HG03139 (cell line): Measurements from ENCODE around the gene SLC6A6.

Source experiments
- ATAC-seq: cut with Tn5 transposase; IDR thresholded peaks from one replicate; pipeline ENCODE4 v1.9.1; 2021; ENCODE audit not compliant: unreplicated experiment

The SLC6A6 gene

GRCh38 chr3:14415501-14415900, 13.1 kb downstream of the SLC6A6 start:
- ATAC-seq = no peak

DNA sequence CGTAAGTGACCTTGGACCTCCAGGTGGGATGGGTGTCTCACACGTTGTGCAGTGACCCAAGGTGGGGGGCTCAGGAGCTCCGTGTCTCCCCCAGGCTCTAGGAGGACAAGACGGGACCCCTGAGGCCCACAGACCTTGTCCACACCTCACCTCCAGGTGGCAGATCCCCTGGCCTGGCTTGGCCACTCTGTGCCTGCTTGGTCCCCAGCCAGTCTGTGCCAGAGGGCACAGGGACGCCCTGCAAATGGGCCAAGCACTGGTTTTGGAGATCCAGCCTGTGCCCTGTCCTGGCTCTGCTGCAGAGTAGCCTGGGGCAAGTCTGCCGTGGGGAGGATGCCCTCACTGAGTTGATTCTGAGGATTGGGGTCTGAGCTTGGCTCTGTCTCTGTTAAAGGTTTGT, 14.0 kb downstream of the SLC6A6 start:
- no peak for ATAC-seq

- ATAC-seq = no peak
Measured at GRCh38 chr3:14418296-14419250, 16.2 kb downstream of the SLC6A6 start.

DNA sequence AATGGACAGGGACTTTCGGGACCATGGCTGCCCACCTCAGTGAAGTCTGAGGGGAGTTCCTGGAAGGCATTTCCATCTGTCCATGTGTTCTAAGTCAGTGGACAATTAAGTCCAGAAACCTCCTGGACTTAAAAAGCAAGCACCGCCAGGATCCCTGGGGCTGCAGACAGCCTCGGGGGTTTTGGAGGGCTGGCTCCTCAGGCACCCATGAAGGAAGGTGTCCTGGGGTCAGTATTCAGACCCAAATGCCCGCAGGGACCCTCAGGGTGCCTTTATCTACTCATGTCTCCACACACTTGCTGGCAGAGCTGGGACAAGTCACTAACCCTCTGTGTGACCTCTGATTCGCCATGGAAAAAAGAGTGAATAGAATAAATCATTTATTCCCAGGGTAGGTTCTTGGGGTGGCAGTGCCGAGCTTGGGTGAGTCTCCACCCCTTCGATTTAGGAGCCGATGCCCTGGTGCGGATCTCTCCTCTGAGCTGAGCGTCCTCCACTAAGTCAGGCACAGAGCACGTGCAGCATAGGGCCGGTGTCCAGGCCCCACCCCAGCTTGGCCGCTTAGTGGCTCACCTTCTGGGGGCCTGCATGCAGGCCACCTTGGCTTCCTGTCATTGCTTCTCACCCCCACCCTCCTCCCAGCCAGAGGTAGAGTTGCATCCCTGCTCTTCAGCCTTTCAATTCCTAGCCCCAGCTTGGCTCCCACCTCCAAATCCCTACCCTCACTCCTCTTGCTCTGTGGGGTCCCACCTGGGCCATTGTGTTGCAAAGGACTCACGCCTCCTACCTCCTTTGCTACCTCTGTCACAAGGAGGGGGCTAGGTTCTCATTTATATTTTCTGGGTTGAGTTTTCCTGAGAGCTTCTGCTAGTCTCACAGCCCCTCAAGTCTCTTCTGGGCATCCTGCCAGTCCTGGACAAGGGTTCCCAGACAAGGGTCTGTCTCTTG, 19.9 kb downstream of the SLC6A6 start:
- no peak for ATAC-seq

GRCh38 chr3:14423197-14423743, 20.9 kb downstream of the SLC6A6 start:
- ATAC-seq = no peak

DNA sequence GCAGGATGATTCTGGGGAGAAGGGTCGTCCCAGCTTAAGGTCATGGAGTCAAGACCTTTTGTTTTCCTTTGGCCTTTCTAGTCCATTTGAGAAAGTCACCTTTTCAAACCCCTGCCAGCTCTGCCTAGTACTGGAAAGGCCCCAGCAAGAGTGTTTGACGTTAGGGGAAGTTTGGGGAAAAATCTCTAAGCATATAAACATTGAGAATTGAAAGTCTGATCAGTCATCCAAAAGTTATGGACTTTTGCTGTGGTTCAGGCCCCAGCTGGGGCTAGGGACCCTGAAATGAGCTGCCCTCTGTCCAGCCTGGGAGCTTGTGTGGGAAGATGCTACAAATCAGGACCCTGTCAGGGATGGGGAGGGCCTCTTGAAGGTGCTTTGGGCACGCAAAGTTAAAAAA, 21.6 kb downstream of the SLC6A6 start:
- no peak for ATAC-seq

- no peak for ATAC-seq
Measured at GRCh38 chr3:14424711-14425580, 22.5 kb downstream of the SLC6A6 start.

DNA sequence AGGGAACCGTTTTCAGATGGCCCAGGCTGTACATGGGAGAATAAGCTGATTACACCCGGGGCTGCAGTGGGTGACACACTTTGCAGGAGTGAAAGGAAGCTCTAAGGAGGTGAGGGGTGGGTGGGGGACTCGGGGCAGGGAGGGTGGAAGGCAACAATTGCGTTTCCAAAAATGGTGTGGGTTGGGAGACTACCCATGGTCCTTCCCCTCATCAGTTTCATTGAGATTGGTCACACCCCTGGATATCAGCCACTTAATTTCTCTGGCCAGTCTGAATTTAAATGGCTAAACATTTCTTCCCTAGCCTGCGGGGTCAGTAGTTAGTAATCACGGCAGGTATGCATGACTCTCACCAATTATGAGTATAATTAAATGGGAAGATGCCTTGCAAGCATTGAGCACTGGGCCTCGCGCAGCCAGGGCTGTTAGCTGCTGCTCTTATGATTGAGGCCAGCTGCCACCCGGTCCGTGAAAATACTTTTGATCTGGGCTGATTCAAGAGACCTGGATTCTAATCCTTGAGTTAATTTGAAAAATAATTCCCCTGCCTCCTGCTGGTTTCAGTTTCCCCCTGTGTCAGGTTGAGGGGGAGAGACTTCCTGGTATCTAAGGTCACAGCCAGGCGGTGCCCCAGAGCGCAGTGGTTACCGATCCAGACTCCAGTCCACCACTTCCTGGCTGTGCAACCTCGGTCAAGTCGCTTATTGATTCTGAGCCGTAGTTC, 23.3 kb downstream of the SLC6A6 start:
- peak; percentile 57 for ATAC-seq

DNA sequence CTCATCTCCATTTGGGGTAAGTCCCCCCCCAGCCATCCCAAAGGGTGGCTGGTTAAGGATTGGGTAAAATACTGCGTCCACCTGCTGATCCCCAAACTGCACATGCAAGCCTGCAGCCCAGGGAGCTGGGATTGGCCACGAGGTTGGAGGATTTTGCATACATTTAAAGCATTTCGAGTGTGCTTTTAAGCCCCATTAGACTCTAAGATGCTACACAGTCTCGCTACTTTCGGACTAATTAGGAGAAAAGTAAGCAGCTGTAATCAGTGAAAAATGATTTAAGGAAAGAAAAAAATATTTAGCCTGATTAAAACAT, 23.9 kb downstream of the SLC6A6 start:
- ATAC-seq = no peak

- no peak for ATAC-seq
Measured at GRCh38 chr3:14428087-14429033, 26.0 kb downstream of the SLC6A6 start.

DNA sequence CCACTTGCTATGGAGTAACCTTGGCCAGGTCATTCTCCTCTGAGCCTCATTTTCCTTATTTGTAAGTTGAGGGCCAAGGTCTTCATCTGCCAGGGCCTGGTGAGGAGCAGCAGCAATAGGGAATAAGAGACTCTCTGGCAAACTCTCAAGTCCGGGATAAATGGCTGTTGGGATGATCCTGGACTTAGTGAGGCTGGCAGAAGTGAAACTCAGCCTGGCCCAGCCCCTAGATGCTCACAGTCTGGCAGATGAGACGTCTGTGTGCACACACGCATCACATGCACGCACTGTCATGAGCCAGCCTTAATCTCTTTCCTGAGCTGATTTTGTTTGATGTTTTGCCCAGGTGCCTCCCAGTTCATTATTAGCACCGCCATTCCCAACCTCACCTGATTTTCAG, 26.8 kb downstream of the SLC6A6 start:
- no peak for ATAC-seq

GRCh38 chr3:14429640-14430039, 27.2 kb downstream of the SLC6A6 start:
- ATAC-seq = no peak

DNA sequence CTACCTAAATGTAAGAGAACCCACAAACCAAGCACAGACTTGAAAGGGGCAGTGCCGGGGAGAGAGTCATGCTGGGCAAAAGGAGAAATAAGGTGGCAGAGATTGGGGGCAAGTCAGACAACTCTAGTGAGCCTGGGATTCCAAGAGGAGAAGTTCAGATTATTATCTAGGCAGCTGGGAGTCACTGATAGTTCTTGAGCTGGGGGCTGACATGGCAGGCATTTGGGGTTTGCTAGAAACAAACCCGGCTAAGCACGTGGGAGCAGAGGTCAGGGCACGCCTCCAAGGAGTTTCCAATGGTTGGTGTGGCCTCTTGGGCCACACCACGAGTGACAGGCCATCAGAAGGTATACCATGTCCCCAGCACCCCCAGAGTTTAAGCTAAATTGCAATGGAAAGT, 27.6 kb downstream of the SLC6A6 start:
- no peak for ATAC-seq

DNA sequence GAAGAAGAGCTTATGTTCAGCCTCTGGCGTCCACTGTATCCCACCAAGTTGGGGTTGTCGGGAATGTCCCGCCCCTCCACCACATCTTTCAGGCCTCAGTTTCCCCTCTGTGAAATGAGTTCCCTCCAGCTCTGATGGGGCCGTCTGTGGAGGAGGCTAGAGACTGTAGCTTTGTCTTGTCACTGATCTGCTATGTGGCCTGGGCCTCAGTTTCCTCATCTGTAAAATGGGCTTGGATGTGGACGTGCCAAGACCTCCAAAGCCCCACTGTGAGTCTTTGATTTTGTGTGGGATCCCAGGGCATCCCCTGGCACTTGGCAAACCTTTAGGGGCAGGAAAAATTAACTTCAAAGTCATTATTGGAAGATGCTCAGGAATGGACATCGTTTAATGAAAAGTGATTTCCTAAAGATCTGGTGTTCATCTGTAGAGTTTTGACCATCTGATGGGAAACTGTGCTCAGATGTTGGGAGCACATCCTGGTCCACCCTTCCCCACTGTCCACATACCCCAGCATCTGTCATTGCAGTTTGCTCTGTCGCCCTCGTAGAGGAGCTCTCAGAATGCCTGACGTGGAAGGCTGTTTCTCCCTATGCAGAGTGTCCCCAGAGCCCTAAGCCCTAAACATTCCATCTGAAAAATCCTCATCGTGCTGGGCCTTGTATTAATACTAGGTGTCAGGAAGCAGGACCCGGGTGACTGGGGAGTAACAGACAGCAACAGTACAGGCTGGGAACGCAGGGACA, 28.5 kb downstream of the SLC6A6 start:
- no peak for ATAC-seq

DNA sequence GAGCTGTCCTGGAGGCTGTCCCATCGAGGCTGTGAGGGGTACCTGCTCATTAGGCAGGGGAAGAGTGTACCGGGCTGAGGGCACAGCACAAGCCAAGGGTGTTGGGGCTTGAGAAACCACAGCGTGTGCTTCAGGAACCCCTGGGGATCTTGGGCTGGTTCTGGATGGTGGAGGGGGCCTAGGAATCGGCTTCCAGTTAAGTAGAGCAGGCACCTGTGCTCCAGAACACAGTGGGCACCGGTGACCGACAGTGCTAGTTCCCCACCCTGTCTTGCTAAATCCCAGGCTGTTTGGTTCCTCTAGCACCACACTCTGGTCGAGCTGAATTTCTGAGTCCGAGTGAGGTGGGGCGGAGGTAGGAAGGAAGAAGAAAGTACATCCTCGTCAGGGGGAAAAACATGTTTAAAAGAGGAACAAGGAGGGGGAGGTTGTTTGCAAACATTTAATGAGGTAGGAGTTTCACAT, 29.1 kb downstream of the SLC6A6 start:
- ATAC-seq = peak; percentile 24

- ATAC-seq = peak; percentile 70
Measured at GRCh38 chr3:14431917-14432834, 29.8 kb downstream of the SLC6A6 start.

DNA sequence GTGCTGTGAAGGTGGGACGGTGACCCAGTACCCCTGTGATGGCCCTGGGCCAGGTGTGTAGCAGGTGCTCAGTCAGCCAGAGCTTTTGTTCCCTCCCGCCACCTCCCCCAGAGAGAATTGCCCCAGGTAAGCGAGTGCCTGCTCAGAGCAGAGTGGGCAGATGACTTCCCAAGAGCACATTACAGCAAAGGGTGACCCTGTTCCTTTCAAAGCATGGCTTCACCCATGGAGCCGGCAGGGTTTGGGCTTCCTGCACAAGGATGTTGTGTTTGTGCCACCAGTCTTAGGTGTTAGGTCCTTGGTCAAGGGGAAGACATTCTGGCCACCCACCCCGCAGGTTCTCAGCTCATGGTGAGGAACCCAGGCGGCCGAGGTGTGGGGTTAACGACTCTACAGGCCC, 30.7 kb downstream of the SLC6A6 start:
- ATAC-seq = no peak
